GM20000 (cell line): Measurements from ENCODE around the gene PRKAR1B.
"Not testable (repeated sequence)": the region's sequence is repeated elsewhere in the genome, so short reads cannot be mapped to it uniquely, and the experiment has no call there.

ENCODE experiments used
- DNase-seq: peaks from one replicate; pipeline ENCODE4 v3.0.0; 2012; ENCODE audit warnings: low spot score
- CTCF ChIP-seq: IDR thresholded peaks from 2 replicates; pipeline ENCODE4 v1.5.1; 2012; ENCODE audit warnings: mild to moderate bottlenecking, control low read depth; ENCODE audit errors: extremely low read depth, missing control alignments

Gene PRKAR1B

GRCh38 chr7:657565-658119 is 69.4 kb downstream of the PRKAR1B start:
- TF ChIP-seq CTCF: no peak
- DNase-seq: no peak

- DNase-seq: not testable (repeated sequence)
Measured at GRCh38 chr7:657010-657409, 70.1 kb downstream of the PRKAR1B start.

GRCh38 chr7:655758-656157 is 71.3 kb downstream of the PRKAR1B start:
- no peak for DNase-seq
- no peak for TF ChIP-seq CTCF

GRCh38 chr7:653829-654764 is 73.0 kb downstream of the PRKAR1B start:
- DNase-seq: no peak
- TF ChIP-seq CTCF: no peak

GRCh38 chr7:652881-653280 is 74.2 kb downstream of the PRKAR1B start:
- DNase-seq: no peak
- no peak for TF ChIP-seq CTCF

- not testable (repeated sequence) for DNase-seq
Measured at GRCh38 chr7:652167-652566, 74.9 kb downstream of the PRKAR1B start.

GRCh38 chr7:651032-651728 is 75.9 kb downstream of the PRKAR1B start:
- no peak for DNase-seq
- no peak for TF ChIP-seq CTCF

- no peak for TF ChIP-seq CTCF
- DNase-seq: no peak
Measured at GRCh38 chr7:650339-651031, 76.6 kb downstream of the PRKAR1B start.
